Iris pigment epithelial cell (primary cell): ENCODE data around the gene MYT1.

Source experiments
- DNase-seq: peaks from one replicate; pipeline ENCODE4 v3.0.0-alpha.2; 2011; ENCODE audit warnings: low read depth

MYT1 gene

DNA sequence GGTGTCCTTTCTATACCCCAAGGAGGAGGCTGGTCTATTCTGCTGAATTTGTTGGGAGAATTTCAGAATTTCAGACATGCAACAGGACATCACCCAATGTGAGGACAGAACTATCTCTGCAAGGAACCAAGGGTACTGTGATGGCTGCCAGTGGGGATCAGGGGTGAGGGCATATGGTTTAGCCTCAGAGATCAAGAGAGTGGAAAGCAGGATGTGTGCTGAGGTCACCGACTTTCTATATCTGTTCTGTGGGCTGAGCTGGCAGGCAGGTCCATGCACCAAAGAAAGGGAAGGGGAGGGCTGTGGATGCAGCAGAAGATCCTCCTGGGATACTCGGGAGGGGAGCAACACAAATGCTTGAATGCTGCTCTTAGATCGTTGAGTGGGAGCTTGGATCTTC is 28.8 kb downstream of the MYT1 start:
- DNase-seq = no peak

DNA sequence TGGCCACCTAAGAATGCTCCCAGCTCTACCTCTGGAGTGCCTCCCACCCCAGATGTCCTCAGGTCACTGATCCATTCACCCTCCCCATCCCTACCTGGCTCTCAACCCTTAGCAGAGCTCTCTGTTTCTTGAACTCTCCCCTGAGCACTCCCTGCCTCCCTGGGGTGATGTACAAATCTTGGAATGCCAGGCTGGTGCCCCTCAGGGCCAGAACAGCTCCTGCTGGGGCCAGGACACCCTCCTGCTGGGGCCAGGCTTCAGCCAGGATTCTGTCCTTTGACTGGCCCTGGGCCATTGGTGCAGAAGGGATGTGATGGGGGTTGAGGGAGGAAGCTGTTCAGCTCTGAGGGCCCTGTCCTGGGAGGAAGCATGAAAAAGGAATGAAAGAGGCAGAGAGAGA is 30.0 kb downstream of the MYT1 start:
- DNase-seq = no peak

DNA sequence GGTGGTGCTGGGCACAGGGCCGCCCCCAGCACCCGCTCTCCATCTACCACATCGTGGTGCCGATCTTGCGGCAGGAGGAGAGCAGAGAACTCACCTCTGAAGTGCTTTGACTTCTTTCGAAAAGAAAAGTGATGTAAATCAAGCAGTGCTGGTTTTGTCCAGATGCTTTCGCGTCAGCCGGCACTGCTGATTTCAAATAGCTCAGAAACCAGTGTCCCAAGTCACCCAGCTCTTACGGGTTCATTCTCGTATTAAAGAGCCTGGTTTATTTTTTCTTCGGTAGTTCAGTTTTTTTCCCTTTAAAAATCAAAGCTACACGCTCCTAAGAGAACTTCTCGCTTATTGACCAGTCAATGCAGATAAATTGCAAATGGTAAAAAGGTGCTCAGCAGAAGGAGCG is 32.1 kb downstream of the MYT1 start:
- no peak for DNase-seq

DNA sequence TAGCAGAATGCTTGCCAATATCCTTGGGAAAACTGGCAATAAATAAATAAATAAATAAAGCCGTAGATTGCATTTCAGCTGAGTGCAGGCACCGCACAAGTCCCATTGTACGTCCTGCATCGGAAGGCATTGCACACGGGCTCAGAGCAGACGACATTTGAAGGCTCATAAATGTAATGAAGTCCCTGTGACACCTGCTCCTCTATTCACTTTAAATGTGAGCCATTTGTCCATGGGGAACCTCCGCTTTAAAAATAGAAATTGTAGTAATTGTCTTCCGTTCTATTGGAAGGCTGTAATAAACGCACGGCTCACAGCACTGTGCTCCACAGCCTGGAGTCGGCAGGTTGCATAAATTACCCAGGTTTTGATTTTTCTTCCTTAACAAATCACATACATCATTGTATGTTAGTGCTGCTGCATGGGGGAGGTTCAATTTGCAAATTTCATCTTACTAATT is 32.6 kb downstream of the MYT1 start:
- no peak for DNase-seq

DNA sequence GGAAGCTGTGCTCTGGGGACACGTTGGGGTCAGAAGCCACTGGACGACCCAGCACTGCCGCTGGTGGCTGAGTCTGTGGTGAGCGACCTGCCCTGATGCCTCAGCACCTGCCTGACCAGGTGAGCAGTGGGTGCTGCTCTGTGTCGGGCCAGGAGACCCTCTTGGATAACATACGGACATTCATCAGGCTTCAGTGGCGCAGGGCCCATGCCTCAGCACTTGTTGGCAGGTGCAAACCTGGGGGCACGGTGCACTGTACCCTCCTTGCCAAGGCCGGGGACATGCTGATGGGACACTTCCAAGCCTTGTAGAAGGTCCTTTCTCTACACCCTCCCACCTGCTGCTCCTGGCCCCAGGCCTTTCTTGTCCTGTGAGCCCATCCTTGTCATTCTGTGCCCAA is 34.1 kb downstream of the MYT1 start:
- DNase-seq = no peak

DNA sequence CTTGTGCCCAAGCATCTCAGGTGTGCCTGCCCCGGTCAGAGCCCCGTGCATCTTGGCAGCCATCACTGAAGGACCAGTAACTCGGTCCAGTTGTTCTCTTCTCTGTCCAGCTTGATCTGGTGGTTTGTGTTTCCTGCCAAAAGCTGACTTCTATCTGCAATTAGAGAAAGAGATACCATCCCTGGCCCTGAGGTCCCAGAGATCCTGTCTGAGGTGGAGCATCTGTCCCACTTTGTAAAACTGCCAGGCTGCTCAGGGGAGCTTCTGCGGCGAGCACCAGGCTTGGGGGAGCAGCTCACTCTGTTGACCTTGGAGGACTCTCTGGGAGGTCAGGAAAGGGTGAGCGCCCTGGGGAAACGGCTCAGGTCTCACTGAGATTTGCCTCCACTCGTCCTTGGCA is 35.1 kb downstream of the MYT1 start:
- no peak for DNase-seq

DNA sequence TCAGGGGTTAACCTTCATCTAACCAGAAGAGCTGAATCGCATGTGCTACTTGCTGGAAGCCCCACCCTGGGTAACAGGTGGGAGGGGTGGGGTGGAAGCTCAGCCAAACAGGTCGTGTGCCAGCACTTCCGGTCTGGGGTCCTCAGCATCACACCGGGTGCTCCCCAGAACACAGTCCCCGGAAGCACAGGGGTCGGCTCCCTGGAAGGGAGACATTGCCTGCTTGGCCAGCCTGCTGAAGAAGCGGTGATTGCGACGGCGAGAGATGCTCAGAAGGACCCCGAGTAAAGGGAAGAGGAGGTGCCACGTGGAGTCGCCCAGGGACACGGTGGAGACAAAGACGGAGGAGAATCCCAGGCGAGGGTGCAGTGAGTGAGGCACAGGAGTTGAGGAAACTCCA is 36.5 kb downstream of the MYT1 start:
- no peak for DNase-seq

DNA sequence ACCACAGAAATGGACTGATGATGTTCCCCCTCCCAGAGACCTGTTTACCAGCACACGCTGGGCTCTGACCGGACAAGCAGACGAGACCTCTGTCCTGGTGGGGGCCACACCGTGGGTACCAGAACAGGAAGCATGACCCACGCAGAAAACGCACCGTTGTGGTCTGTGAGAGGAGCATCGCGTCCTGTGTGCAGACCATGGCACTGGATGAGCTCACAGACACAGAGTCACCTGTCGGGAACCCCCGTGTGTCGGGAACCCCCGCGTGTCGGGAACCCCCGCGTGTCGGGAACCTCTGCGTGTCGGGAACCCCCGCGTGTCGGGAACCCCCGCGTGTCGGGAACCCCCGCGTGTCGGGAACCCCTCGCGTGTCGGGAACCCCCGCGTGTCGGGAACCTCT is 37.4 kb downstream of the MYT1 start:
- no peak for DNase-seq

DNA sequence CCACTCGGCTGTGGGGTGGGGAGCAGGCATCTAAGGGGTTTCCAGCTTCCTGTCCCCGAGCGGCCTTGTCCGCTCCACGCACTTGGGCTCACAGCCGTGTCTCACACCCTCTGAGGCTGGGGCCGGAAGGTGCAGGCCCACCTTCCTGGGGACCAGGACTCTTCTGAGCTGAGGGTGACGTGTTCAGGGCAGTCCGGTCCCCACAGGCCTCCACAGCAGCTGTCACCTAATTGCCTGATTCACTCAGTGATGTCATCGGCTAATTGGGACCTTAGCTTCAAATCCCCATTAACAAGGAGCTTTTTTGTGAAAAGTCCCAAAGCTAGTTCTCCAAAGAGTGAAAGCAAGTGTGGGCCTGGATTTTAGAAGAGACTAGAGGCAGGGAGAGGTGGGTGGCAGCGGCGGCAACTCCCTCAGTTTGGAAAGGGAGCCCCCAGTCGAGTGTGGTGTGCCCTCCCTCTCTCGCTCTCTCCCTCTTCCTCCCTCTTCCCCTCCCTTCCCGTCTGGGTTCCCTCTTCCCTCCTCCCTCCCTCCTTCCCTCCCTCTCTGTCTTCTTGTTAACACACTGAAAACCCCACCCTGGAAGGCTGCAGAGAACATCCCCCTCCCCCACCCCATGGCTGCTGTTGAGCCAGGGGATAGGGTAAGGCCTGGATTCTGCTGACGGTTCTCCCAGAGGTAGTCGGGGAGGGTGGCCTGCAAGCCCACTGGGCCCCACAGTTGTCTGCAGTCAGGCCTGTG is 39.0 kb downstream of the MYT1 start:
- DNase-seq = no peak

DNA sequence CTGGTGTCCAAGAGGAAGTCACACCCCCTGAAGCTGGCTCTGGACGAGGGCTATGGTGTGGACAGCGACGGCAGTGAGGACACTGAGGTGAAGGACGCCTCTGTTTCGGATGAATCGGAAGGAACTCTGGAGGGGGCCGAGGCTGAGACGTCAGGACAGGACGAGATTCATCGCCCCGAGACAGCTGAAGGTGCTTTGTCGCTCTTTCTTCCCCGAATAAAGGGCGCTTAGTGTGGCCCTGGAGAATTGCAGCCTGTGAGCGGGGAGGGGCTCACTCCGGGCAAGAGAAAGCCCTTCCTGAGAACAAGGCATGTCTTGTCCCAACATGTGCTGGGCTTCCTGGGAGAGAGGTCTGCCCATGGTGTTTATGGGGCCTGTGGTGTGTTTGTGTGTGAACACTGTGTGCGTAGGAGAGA is 41.4 kb downstream of the MYT1 start:
- no peak for DNase-seq

DNA sequence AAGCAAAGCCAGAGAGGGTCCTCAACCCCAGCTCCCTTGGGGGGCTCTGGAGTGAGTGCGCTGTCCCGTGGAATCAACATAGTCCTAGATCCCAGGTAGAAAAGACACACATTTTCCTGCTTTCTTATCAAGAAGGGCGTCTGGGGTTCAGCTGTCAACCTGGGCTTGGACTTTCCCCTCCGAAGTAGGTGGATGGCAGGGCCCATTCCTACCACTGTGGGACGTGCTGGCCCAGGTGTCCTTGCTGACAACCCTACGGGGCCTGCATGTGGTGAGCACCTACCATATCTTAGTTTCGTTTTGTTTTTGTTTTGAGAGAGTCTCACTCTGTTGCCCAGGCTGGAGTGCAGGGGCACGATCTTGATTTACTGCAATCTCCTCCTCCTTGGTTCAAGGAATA is 42.4 kb downstream of the MYT1 start:
- DNase-seq = no peak

DNA sequence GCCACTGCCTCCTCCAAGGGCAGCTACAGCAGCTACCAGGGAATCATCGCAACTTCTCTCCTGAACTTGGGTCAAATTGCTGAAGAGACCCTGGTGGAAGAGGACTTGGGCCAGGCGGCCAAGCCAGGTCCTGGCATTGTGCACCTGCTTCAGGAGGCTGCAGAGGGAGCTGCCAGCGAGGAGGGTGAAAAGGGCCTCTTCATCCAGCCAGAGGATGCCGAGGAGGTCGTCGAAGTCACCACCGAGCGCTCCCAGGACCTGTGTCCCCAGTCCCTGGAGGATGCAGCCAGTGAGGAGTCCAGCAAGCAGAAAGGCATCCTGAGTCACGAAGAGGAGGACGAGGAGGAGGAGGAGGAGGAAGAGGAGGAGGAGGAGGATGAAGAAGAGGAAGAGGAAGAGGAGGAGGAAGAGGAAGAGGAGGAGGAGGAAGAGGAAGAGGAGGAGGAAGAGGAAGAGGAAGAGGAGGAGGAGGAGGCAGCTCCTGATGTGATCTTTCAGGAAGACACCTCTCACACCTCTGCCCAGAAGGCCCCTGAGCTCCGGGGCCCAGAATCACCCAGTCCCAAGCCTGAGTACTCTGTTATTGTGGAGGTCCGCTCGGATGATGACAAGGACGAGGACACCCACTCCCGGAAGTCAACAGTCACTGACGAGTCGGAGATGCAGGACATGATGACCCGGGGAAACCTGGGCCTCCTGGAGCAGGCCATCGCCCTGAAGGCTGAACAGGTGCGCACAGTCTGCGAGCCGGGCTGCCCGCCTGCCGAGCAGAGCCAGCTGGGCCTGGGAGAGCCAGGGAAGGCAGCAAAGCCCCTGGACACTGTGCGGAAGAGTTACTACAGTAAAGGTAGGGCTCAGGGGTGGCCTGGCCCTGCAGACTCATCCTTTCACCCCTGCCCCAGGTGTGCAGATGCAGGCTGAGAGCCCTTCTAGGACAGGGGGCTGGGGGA is 43.7 kb downstream of the MYT1 start:
- no peak for DNase-seq

DNA sequence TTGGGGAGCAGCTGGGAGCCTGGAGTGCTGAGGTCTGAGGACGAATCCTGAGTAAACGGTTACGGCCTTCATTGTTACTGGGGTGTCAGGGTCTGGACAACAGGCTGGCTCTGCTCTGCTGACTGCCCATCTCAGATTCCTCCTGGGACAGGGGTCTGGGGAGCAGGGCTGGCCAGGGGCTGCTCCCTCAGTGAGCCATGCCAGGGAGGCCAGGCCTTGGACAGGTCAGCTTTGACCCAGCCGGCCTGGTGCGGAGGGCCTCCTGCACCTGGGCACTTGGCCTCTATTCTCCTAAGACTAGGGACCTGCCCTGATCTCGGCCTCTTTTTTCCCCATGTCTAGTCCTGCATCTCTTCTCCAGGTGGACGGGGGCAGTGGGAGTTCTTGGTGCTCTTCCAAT is 44.9 kb downstream of the MYT1 start:
- DNase-seq = no peak

DNA sequence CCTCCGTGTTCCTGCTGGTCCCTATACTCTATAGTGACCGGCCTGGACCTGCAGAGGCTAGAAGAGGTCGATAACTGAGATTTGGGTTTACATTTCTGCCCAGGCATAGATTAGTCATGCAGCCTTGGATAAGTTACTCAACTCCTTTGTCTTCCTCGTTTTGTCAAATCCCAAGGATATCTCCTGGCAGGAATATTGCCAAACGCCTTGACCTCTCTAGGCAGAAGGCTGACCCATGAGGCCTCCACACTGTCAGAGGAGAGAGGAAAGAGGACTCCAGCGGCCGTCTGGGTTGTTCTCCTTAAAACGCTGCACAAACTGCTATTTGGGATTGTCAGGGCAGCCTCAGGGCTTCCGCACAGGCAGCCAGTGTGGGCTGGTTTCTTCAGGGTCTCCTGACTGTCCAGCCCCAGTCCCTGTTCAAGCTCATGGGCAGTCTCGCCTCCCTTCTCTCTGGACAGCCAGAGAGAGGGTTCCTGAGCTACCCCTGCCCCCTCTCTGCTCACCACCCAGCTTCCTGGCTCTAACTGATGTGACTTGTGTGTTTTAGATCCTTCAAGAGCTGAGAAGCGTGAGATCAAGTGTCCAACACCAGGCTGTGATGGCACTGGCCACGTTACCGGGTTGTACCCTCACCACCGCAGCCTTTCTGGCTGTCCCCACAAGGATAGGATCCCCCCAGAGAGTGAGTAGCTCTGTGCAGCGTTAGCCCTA is 46.6 kb downstream of the MYT1 start:
- DNase-seq = no peak

DNA sequence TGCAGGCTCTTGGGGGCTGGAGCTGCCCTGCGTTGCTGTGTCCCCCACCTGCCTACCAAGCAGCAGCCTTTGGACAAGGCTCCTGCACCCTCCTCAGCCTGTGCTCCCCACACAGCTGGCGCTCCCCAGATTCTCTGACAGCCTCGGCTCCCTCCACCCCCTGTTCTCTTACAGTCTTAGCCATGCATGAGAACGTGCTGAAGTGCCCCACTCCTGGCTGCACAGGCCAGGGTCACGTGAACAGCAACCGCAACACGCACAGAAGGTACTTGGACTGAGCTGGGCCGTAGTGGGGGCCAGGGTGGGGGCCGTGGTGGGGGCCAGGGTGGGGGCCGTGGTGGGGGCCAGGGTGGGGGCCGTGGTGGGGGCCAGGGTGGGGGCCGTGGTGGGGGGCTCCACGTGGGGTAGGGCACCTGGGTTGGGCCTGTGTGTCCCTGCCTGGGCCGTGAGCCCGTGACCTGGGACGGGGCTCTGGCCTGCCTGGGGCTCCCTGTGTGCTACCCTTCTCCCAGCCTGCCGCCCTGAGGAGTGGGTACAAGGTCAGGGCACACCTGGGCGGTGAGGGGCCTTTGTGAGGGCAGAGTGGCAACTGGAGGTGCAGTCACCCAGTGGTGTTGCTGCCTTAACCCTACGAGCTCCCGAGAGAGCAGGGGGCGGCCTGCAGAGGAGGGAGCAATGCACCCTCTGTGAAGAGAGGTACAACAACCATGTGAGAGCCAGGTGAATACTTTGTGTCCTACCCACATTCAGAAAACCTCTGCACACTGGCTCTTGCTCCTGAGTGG is 47.8 kb downstream of the MYT1 start:
- DNase-seq = no peak

DNA sequence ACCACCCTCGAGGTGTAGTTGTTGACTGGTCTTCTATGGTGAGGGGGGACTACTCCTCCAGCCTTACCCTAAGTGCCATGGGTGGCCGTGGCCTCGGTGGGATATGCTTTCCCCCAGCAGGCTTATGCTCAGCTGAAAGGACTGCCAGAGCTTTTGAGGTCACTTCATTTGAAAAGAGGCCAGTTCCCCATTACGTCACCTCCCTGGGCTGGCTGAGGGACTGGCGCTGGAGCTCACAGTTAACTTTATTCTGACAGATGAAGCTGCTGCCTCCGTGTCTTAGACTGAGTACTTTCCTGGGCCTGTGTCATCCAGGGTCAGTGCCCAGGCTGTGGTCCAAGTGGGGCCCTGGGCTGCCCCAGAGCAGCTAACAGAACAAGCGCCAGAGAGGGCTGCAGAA is 48.5 kb downstream of the MYT1 start:
- peak; percentile 59 for DNase-seq

DNA sequence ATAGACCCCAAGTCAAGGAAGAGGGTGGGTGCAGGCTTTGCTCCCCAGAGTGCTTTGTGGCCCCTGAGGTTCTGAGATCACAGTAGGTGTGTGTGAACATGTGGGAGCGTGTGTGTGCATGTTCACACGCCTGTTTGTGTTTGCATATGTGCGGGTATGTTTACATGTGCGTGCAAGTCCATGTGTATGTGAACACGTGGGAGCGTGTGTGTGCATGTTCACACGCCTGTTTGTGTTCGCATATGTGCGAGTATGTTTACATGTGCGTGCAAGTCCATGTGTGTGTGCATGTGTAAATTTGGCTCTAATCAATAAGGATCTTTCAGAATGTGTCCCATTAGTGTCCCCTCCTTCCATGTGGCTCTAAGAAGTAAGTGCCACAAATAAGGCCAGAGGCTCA is 49.9 kb downstream of the MYT1 start:
- no peak for DNase-seq

DNA sequence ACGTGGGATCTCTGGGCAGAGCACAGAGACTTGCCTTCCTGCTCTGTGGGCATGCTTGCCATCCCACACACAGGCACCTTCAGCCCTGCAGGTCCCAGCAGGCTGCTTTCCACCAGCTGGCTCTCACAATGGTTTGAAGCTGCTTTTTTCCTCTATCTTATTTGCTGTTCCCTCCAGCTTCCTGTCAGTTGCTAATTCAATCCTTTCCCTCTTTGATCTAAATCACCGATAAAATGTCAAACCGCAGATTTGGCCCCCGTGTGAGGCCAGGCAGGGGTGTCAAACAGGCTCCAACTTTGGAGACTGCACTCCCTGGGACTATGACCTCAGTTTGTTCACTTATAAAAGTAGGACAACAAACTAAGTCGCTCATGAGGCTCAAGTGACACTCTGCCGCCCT is 50.7 kb downstream of the MYT1 start:
- no peak for DNase-seq

DNA sequence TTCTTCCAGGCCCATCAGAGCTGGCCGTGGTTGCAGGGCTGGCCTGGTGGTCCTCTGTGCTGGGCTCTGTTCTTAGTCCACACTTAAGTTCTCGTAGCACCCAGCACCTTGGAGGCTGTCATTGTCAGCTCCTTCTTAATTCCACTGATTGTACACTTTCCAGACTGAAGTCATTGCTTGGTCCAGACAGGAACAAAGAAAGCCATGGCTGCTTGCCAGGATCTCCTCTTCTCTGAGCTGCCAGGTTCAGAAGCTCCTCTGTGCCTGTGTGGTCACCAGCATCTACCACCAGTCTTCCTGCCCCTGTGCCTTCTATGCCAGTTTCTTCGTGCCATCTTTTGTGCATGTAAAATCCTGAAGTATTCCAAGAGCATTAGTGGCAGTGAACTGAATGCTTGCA is 51.8 kb downstream of the MYT1 start:
- DNase-seq = no peak

DNA sequence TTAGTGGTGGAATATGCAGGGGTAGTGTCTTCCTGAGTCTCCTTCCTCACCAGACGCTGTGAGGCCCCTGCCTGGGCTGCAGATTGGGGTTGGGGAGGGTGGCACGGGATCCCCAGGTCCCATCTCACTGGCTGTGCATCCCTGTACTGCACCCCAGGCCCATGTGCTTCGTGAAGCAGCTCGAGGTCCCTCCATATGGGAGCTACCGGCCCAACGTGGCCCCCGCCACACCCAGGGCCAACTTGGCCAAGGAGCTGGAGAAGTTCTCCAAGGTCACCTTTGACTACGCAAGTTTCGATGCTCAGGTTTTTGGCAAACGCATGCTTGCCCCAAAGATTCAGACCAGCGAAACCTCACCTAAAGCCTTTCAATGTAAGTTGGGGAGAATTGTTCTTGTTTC is 52.7 kb downstream of the MYT1 start:
- DNase-seq = no peak

DNA sequence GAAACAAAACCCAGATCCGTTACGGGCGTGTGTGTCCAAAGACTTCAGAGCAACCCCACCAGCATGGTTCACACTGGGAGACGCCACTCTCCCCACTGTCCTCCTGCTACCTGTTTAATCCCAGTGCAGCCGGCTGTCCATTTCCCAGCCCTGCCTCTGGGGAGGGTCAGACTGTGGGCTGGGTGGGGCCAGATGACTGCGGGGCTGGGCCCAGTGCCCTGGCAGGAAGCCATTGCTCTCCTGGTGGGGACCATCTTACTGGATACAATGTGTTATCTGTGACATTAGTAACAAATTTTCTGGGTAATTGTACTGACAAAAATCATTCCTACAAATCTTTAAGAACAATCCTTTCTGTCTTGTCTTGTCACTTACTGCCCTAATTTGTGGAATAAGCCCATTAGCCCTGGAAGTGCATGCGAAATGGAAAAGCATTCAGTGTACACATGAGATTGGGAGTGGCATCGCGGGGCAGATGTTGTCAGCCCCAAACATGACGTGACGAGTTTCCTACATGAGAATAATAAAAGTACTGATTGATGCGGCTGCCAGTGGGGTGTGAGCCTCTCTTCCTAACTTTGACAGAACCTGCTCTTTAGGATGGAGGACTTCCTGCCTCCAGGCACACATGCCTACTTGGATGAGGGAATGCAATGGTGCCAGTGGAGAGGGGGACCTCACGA is 53.4 kb downstream of the MYT1 start:
- no peak for DNase-seq
